Neural cell (in vitro differentiated cells): Measurements from ENCODE around the gene HBA2.

Experiments
- CTCF ChIP-seq: fragments of 450-650 bp; IDR thresholded peaks from 2 replicates; pipeline ENCODE4 v1.5.1; 2014; ENCODE audit warnings: antibody characterized with exemption, mild to moderate bottlenecking, moderate library complexity; ENCODE audit not compliant: poor library complexity, severe bottlenecking
- RAD21 ChIP-seq: fragments of 450-650 bp; conservative IDR thresholded peaks from 2 replicates; pipeline ENCODE4 v1.6.1; 2014; ENCODE audit warnings: antibody characterized with exemption, mild to moderate bottlenecking, moderate library complexity

- no peak for TF ChIP-seq CTCF
- no peak for TF ChIP-seq RAD21
Observed at GRCh38 chr16:185213-185612, 12.5 kb downstream of the HBA2 start.
